ENCODE measurements around the gene AGO3. TPM values are rescaled to one million over a fixed set of nuclear protein-coding genes. Genes with fewer than 3 reads are reported as not detected.
"Not testable (repeated sequence)": the region's sequence is repeated elsewhere in the genome, so short reads cannot be mapped to it uniquely, and the experiment has no call there.

AGO3 gene
- total RNA-seq, result 10 to 100 TPM; 32.1 to 36.8 TPM

- Mint-ChIP-seq H3K27me3 (no peaks in the 10 kb centered on the region), H3K4me1 (peaks cover 15% of the 10 kb centered on the region)
Observed at GRCh38 chr1:35930593-35931445, at the start of gene AGO3. Gene AGO3 (plus strand): TSS chr1:35931105. CDS start chr1:35931427, 322 bp downstream.

GRCh38 chr1:35881850-35882273 lies 49.0 kb upstream of the AGO3 start:
- Mint-ChIP-seq H3K27me3 (no peaks in the 10 kb centered on the region), H3K9me3 (no peaks in the 10 kb centered on the region), H3K4me1 (peaks cover 14% of the 10 kb centered on the region), H3K4me3 (peak overlapping the region; percentile 91), H3K27ac (peak overlapping the region; percentile 14), H3K36me3 (ENCODE audit: low read depth) (no peaks in the 10 kb centered on the region)
- ATAC-seq (replicated peaks), result no peak

More at GRCh38 chr1:35930593-35931445, at the start of gene AGO3:
- ATAC-seq (replicated peaks), result peak; percentile 93
- Mint-ChIP-seq H3K27ac (peak within 1 kb of the TSS; percentile 96), H3K36me3 (ENCODE audit: low read depth) (no peaks in the 10 kb centered on the region), H3K4me3 (peak within 1 kb of the TSS; percentile 89), H3K9me3 (no peaks in the 10 kb centered on the region)

GRCh38 chr1:35882586-35882944 lies 48.3 kb upstream of the AGO3 start:
- peaks cover 1% of the 10 kb centered on the region for H3K36me3 Mint-ChIP-seq (ENCODE audit: low read depth)
- H3K27me3 Mint-ChIP-seq, result no peaks in the 10 kb centered on the region
- peak overlapping the region; percentile 14 for H3K27ac Mint-ChIP-seq
- peak overlapping the region; percentile 91 for H3K4me3 Mint-ChIP-seq
- peaks cover 15% of the 10 kb centered on the region for H3K4me1 Mint-ChIP-seq
- no peak for ATAC-seq (replicated peaks)
- H3K9me3 Mint-ChIP-seq, result no peaks in the 10 kb centered on the region

GRCh38 chr1:35882945-35883634 lies 47.8 kb upstream of the AGO3 start, which contains the start of gene AGO1:
Gene AGO1 (plus strand): TSS chr1:35883209. CDS start chr1:35883422, 213 bp downstream.
- peaks cover 7% of the 10 kb centered on the region for H3K36me3 Mint-ChIP-seq (ENCODE audit: low read depth)
- ATAC-seq (replicated peaks), result peak; percentile 93
- no peaks in the 10 kb centered on the region for H3K27me3 Mint-ChIP-seq
- H3K9me3 Mint-ChIP-seq, result no peaks in the 10 kb centered on the region
- peak within 1 kb of the TSS; percentile 91 for H3K4me3 Mint-ChIP-seq
- H3K4me1 Mint-ChIP-seq, result peaks cover 15% of the 10 kb centered on the region
- peak within 1 kb of the TSS; percentile 92 for H3K27ac Mint-ChIP-seq

- Mint-ChIP-seq H3K4me1 (peaks cover 15% of the 10 kb centered on the region), H3K4me3 (peak overlapping the region; percentile 91), H3K36me3 (ENCODE audit: low read depth) (peaks cover 12% of the 10 kb centered on the region), H3K27ac (peak overlapping the region; percentile 92), H3K9me3 (no peaks in the 10 kb centered on the region), H3K27me3 (no peaks in the 10 kb centered on the region)
- peak; percentile 5 for ATAC-seq (replicated peaks)
Observed at GRCh38 chr1:35883635-35884101, 47.2 kb upstream of the AGO3 start.

- Mint-ChIP-seq H3K4me1 (peaks cover 15% of the 10 kb centered on the region), H3K4me3 (peak overlapping the region; percentile 91), H3K9me3 (no peaks in the 10 kb centered on the region), H3K27me3 (no peaks in the 10 kb centered on the region), H3K27ac (no peak overlapping the region), H3K36me3 (ENCODE audit: low read depth) (peaks cover 24% of the 10 kb centered on the region)
- ATAC-seq (replicated peaks), result no peak
Observed at GRCh38 chr1:35884934-35885333, 46.0 kb upstream of the AGO3 start.

- Mint-ChIP-seq H3K4me1 (peaks cover 15% of the 10 kb centered on the region), H3K27ac (peak overlapping the region; percentile 21), H3K9me3 (no peaks in the 10 kb centered on the region), H3K4me3 (no peak overlapping the region), H3K36me3 (ENCODE audit: low read depth) (peaks cover 35% of the 10 kb centered on the region), H3K27me3 (no peaks in the 10 kb centered on the region)
- no peak for ATAC-seq (replicated peaks)
Observed at GRCh38 chr1:35885961-35886558, 44.8 kb upstream of the AGO3 start.

GRCh38 chr1:35886577-35887431 lies 44.1 kb upstream of the AGO3 start:
- peaks cover 41% of the 10 kb centered on the region for H3K36me3 Mint-ChIP-seq (ENCODE audit: low read depth)
- H3K27me3 Mint-ChIP-seq, result no peaks in the 10 kb centered on the region
- peaks cover 13% of the 10 kb centered on the region for H3K4me1 Mint-ChIP-seq
- peak overlapping the region; percentile 21 for H3K27ac Mint-ChIP-seq
- ATAC-seq (replicated peaks), result no peak
- no peak overlapping the region for H3K4me3 Mint-ChIP-seq
- no peaks in the 10 kb centered on the region for H3K9me3 Mint-ChIP-seq

- Mint-ChIP-seq H3K27me3 (no peaks in the 10 kb centered on the region), H3K36me3 (ENCODE audit: low read depth) (peaks cover 48% of the 10 kb centered on the region), H3K4me1 (peaks cover 7% of the 10 kb centered on the region), H3K9me3 (no peaks in the 10 kb centered on the region), H3K27ac (peak overlapping the region; percentile 21), H3K4me3 (no peak overlapping the region)
- ATAC-seq (replicated peaks), result no peak
Observed at GRCh38 chr1:35887508-35887907, 43.4 kb upstream of the AGO3 start.

GRCh38 chr1:35888255-35888654 lies 42.6 kb upstream of the AGO3 start:
- no peak overlapping the region for H3K4me3 Mint-ChIP-seq
- H3K27ac Mint-ChIP-seq, result no peak overlapping the region
- no peaks in the 10 kb centered on the region for H3K27me3 Mint-ChIP-seq
- H3K36me3 Mint-ChIP-seq (ENCODE audit: low read depth), result peaks cover 55% of the 10 kb centered on the region
- H3K4me1 Mint-ChIP-seq, result peaks cover 7% of the 10 kb centered on the region
- H3K9me3 Mint-ChIP-seq, result no peaks in the 10 kb centered on the region
- ATAC-seq (replicated peaks), result no peak

- peaks cover 63% of the 10 kb centered on the region for H3K36me3 Mint-ChIP-seq (ENCODE audit: low read depth)
- H3K27ac Mint-ChIP-seq; H3K27me3 Mint-ChIP-seq; H3K4me3 Mint-ChIP-seq; H3K4me1 Mint-ChIP-seq; ATAC-seq (replicated peaks); H3K9me3 Mint-ChIP-seq: not testable (repeated sequence)
Observed at GRCh38 chr1:35888981-35889380, 41.9 kb upstream of the AGO3 start.

GRCh38 chr1:35893051-35893879 lies 37.6 kb upstream of the AGO3 start:
- ATAC-seq (replicated peaks), result no peak
- Mint-ChIP-seq H3K4me3 (no peak overlapping the region), H3K36me3 (ENCODE audit: low read depth) (peaks cover 97% of the 10 kb centered on the region), H3K9me3 (no peaks in the 10 kb centered on the region), H3K27me3 (no peaks in the 10 kb centered on the region), H3K27ac (peak overlapping the region; percentile 15), H3K4me1 (no peaks in the 10 kb centered on the region)

- no peaks in the 10 kb centered on the region for H3K4me1 Mint-ChIP-seq
- no peaks in the 10 kb centered on the region for H3K27me3 Mint-ChIP-seq
- peaks cover 97% of the 10 kb centered on the region for H3K36me3 Mint-ChIP-seq (ENCODE audit: low read depth)
- no peak overlapping the region for H3K4me3 Mint-ChIP-seq
- peak; percentile 21 for ATAC-seq (replicated peaks)
- H3K9me3 Mint-ChIP-seq, result no peaks in the 10 kb centered on the region
- peak overlapping the region; percentile 44 for H3K27ac Mint-ChIP-seq
Observed at GRCh38 chr1:35894183-35894582, 36.7 kb upstream of the AGO3 start.
